ENCODE results near the gene KIAA0040. TPM values are rescaled to one million over a fixed set of nuclear protein-coding genes. Genes with fewer than 3 reads are reported as not detected.

Gene KIAA0040
- total RNA-seq, 3 donors from 2014 or later (not counting 1 experiment from before 2014, with no cell fraction given), result 18.0 to 21.2 (median 19.4) TPM

- Mint-ChIP-seq H3K4me1 (peaks cover 0 to 5% of the 10 kb centered on the region in 2 donors), H3K27ac (no peak overlapping the region), H3K27me3 (ENCODE audit: low read depth in 2 of 2) (peaks cover 0 to 3% of the 10 kb centered on the region in 2 donors), H3K36me3 (no peaks in the 10 kb centered on the region), H3K4me3 (no peak overlapping the region), H3K9me3 (peaks cover 0 to 3% of the 10 kb centered on the region in 2 donors)
- DNase-seq (no peak), ATAC-seq (no peak)
- Histone ChIP-seq H3K36me3 (ENCODE audit: control insufficient read depth, insufficient read depth, low read length) (no peaks in the 10 kb centered on the region), H3K4me1 (ENCODE audit: control insufficient read depth, insufficient read depth, low read length) (peaks cover 4% of the 10 kb centered on the region), H3K27me3 (ENCODE audit: control insufficient read depth, insufficient read depth, low read length) (no peaks in the 10 kb centered on the region), H3K4me3 (ENCODE audit: low read length) (no peak overlapping the region), H3K9me3 (ENCODE audit: control insufficient read depth, insufficient read depth, low read length) (no peaks in the 10 kb centered on the region), H3K27ac (ENCODE audit: low read length) (no peak overlapping the region)
- WGBS (ENCODE audit: insufficient coverage), result 98% methylated on average over 2 of the region's 2 CpGs
- intact Hi-C loops (cut with micrococcal nuclease), result no loop called here
- TF ChIP-seq CTCF (IDR thresholded peaks at IDR 0.05), result no peak
Measured at GRCh38 chr1:175232335-175232734, 39.8 kb upstream of the KIAA0040 start.

GRCh38 chr1:175225805-175226129 lies 33.2 kb upstream of the KIAA0040 start:
- Mint-ChIP-seq H3K4me1 (no peaks in the 10 kb centered on the region), H3K36me3 (no peaks in the 10 kb centered on the region), H3K27me3 (ENCODE audit: low read depth in 2 of 2) (no peaks in the 10 kb centered on the region), H3K27ac (no peak overlapping the region), H3K4me3 (no peak overlapping the region), H3K9me3 (no peaks in the 10 kb centered on the region)
- Histone ChIP-seq H3K9me3 (ENCODE audit: control insufficient read depth, insufficient read depth, low read length) (no peaks in the 10 kb centered on the region), H3K27ac (ENCODE audit: low read length) (peak overlapping the region; percentile 2), H3K4me1 (ENCODE audit: control insufficient read depth, insufficient read depth, low read length) (no peaks in the 10 kb centered on the region), H3K4me3 (ENCODE audit: low read length) (no peak overlapping the region), H3K27me3 (ENCODE audit: control insufficient read depth, insufficient read depth, low read length) (no peaks in the 10 kb centered on the region), H3K36me3 (ENCODE audit: control insufficient read depth, insufficient read depth, low read length) (no peaks in the 10 kb centered on the region)
- no CpG with 5 or more reads among the region's 1 CpG for WGBS (ENCODE audit: insufficient coverage)
- TF ChIP-seq CTCF (IDR thresholded peaks at IDR 0.05), result no peak
- intact Hi-C loops (cut with micrococcal nuclease), result no loop called here
- DNase-seq (no peak), ATAC-seq (no peak)

GRCh38 chr1:175222296-175222938 lies 29.8 kb upstream of the KIAA0040 start:
- Histone ChIP-seq H3K27ac (ENCODE audit: low read length) (no peak overlapping the region), H3K36me3 (ENCODE audit: control insufficient read depth, insufficient read depth, low read length) (no peaks in the 10 kb centered on the region), H3K27me3 (ENCODE audit: control insufficient read depth, insufficient read depth, low read length) (no peaks in the 10 kb centered on the region), H3K9me3 (ENCODE audit: control insufficient read depth, insufficient read depth, low read length) (no peaks in the 10 kb centered on the region), H3K4me3 (ENCODE audit: low read length) (no peak overlapping the region), H3K4me1 (ENCODE audit: control insufficient read depth, insufficient read depth, low read length) (no peaks in the 10 kb centered on the region)
- Mint-ChIP-seq H3K4me1 (no peaks in the 10 kb centered on the region), H3K27me3 (ENCODE audit: low read depth in 2 of 2) (peaks cover 2 to 5% of the 10 kb centered on the region in 2 donors), H3K4me3 (no peak overlapping the region), H3K27ac (no peak overlapping the region), H3K36me3 (no peaks in the 10 kb centered on the region), H3K9me3 (no peaks in the 10 kb centered on the region)
- no peak for DNase-seq
- ATAC-seq, result no peak
- TF ChIP-seq CTCF (IDR thresholded peaks at IDR 0.05), result no peak
- WGBS (ENCODE audit: insufficient coverage), result 89% methylated on average over 10 of the region's 10 CpGs
- intact Hi-C loops (cut with micrococcal nuclease), result no loop called here

- Mint-ChIP-seq H3K4me1 (no peaks in the 10 kb centered on the region), H3K4me3 (no peak overlapping the region), H3K27ac (no peak overlapping the region), H3K27me3 (ENCODE audit: low read depth in 2 of 2) (peaks cover 2 to 7% of the 10 kb centered on the region in 2 donors), H3K9me3 (no peaks in the 10 kb centered on the region), H3K36me3 (no peaks in the 10 kb centered on the region)
- H3K27me3 ChIP-seq (ENCODE audit: control insufficient read depth, insufficient read depth, low read length), result no peaks in the 10 kb centered on the region
- intact Hi-C loops (cut with micrococcal nuclease), result no loop called here
- no peak overlapping the region for H3K27ac ChIP-seq (ENCODE audit: low read length)
- H3K4me1 ChIP-seq (ENCODE audit: control insufficient read depth, insufficient read depth, low read length), result no peaks in the 10 kb centered on the region
- no peaks in the 10 kb centered on the region for H3K9me3 ChIP-seq (ENCODE audit: control insufficient read depth, insufficient read depth, low read length)
- H3K4me3 ChIP-seq (ENCODE audit: low read length), result no peak overlapping the region
- 87% methylated on average over 10 of the region's 10 CpGs for WGBS (ENCODE audit: insufficient coverage)
- no peaks in the 10 kb centered on the region for H3K36me3 ChIP-seq (ENCODE audit: control insufficient read depth, insufficient read depth, low read length)
- no peak for DNase-seq
- no peak for TF ChIP-seq CTCF (IDR thresholded peaks at IDR 0.05)
- no peak for ATAC-seq
Measured at GRCh38 chr1:175221557-175222175, 29.1 kb upstream of the KIAA0040 start.

All from natural killer cell (primary cell).